NT2/D1 (cell line): ENCODE measurements around the gene ISX.

Source experiments
- DNase-seq: peaks from one replicate; pipeline ENCODE4 v3.0.0-alpha.2; 2011; ENCODE audit warnings: low read depth, low spot score
- H3K27me3 ChIP-seq: 2 replicates; pipeline ENCODE4 v1.6.0; 2011; ENCODE audit warnings: mild to moderate bottlenecking; ENCODE audit not compliant: insufficient read length, insufficient read depth
- H3K36me3 ChIP-seq: 2 replicates; pipeline ENCODE4 v1.6.1; 2011; ENCODE audit warnings: mild to moderate bottlenecking, low read length, mixed read lengths; ENCODE audit not compliant: insufficient read depth, insufficient read length
- H3K4me1 ChIP-seq: 2 replicates; pipeline ENCODE4 v1.5.1; 2011; ENCODE audit not compliant: insufficient read depth, insufficient read length
- H3K4me3 ChIP-seq: 2 replicates; pipeline ENCODE4 v1.5.1; 2011; ENCODE audit warnings: low read depth; ENCODE audit not compliant: insufficient read length
- H3K9ac ChIP-seq: 2 replicates; pipeline ENCODE4 v1.6.0; 2011; ENCODE audit warnings: low read depth; ENCODE audit not compliant: insufficient read length
- H3K9me3 ChIP-seq: 2 replicates; pipeline ENCODE4 v1.5.1; 2011; ENCODE audit warnings: mild to moderate bottlenecking, low read length; ENCODE audit not compliant: insufficient read depth
- SUZ12 ChIP-seq: IDR thresholded peaks from 2 replicates; pipeline ENCODE4 v1.6.1; 2011; ENCODE audit not compliant: insufficient read length, insufficient read depth; ENCODE audit errors: extremely low read depth
- YY1 ChIP-seq: IDR thresholded peaks from 2 replicates; pipeline ENCODE4 v1.6.1; 2011; ENCODE audit not compliant: insufficient read length, insufficient read depth
- ZNF274 ChIP-seq: IDR thresholded peaks from 2 replicates; pipeline ENCODE4 v1.6.1; 2011; ENCODE audit warnings: mild to moderate bottlenecking, low read depth, low read length

Gene ISX

GRCh38 chr22:35126993-35127392, 61.0 kb downstream of the ISX start:
- TF ChIP-seq SUZ12 (no peak), YY1 (no peak), ZNF274 (no peak)
- H3K4me1 ChIP-seq, result no peaks in the 10 kb centered on the region
- no peaks in the 10 kb centered on the region for H3K27me3 ChIP-seq
- no peaks in the 10 kb centered on the region for H3K9me3 ChIP-seq
- no peaks in the 10 kb centered on the region for H3K36me3 ChIP-seq
- no peak overlapping the region for H3K4me3 ChIP-seq
- no peak for DNase-seq
- no peak overlapping the region for H3K9ac ChIP-seq

- no peaks in the 10 kb centered on the region for H3K36me3 ChIP-seq
- no peak overlapping the region for H3K9ac ChIP-seq
- DNase-seq, result no peak
- H3K4me1 ChIP-seq, result no peaks in the 10 kb centered on the region
- H3K4me3 ChIP-seq, result no peak overlapping the region
- no peaks in the 10 kb centered on the region for H3K27me3 ChIP-seq
- no peaks in the 10 kb centered on the region for H3K9me3 ChIP-seq
- no peak for TF ChIP-seq SUZ12
- TF ChIP-seq ZNF274, result no peak
- no peak for TF ChIP-seq YY1
These were observed 62.7 kb downstream of the ISX start for GRCh38 chr22:35128637-35129036.

GRCh38 chr22:35131525-35132000, 65.6 kb downstream of the ISX start:
- Histone ChIP-seq H3K9ac (no peak overlapping the region), H3K36me3 (no peaks in the 10 kb centered on the region), H3K27me3 (no peaks in the 10 kb centered on the region), H3K4me3 (no peak overlapping the region), H3K9me3 (no peaks in the 10 kb centered on the region), H3K4me1 (no peaks in the 10 kb centered on the region)
- TF ChIP-seq YY1 (no peak), SUZ12 (no peak), ZNF274 (no peak)
- DNase-seq, result no peak

GRCh38 chr22:35132568-35132967, 66.6 kb downstream of the ISX start:
- no peaks in the 10 kb centered on the region for H3K4me1 ChIP-seq
- H3K4me3 ChIP-seq, result no peak overlapping the region
- DNase-seq, result no peak
- no peak overlapping the region for H3K9ac ChIP-seq
- no peaks in the 10 kb centered on the region for H3K9me3 ChIP-seq
- H3K36me3 ChIP-seq, result no peaks in the 10 kb centered on the region
- TF ChIP-seq ZNF274, result no peak
- TF ChIP-seq YY1, result no peak
- TF ChIP-seq SUZ12, result no peak
- no peaks in the 10 kb centered on the region for H3K27me3 ChIP-seq

GRCh38 chr22:35133702-35134380, 67.9 kb downstream of the ISX start:
- Histone ChIP-seq H3K36me3 (no peaks in the 10 kb centered on the region), H3K27me3 (no peaks in the 10 kb centered on the region), H3K4me3 (no peak overlapping the region), H3K9me3 (no peaks in the 10 kb centered on the region), H3K9ac (no peak overlapping the region), H3K4me1 (no peaks in the 10 kb centered on the region)
- TF ChIP-seq YY1, result no peak
- TF ChIP-seq ZNF274, result no peak
- TF ChIP-seq SUZ12, result no peak
- DNase-seq, result no peak

- H3K9me3 ChIP-seq, result no peaks in the 10 kb centered on the region
- H3K9ac ChIP-seq, result no peak overlapping the region
- H3K4me1 ChIP-seq, result no peaks in the 10 kb centered on the region
- no peak overlapping the region for H3K4me3 ChIP-seq
- TF ChIP-seq SUZ12 (no peak), YY1 (no peak), ZNF274 (no peak)
- H3K36me3 ChIP-seq, result no peaks in the 10 kb centered on the region
- DNase-seq, result no peak
- no peaks in the 10 kb centered on the region for H3K27me3 ChIP-seq
These were observed 68.7 kb downstream of the ISX start for GRCh38 chr22:35134637-35135036.

- no peak for DNase-seq
- Histone ChIP-seq H3K27me3 (no peaks in the 10 kb centered on the region), H3K36me3 (no peaks in the 10 kb centered on the region), H3K9ac (no peak overlapping the region), H3K4me3 (no peak overlapping the region), H3K9me3 (no peaks in the 10 kb centered on the region), H3K4me1 (no peaks in the 10 kb centered on the region)
- TF ChIP-seq YY1 (no peak), ZNF274 (no peak), SUZ12 (no peak)
These were observed 69.2 kb downstream of the ISX start for GRCh38 chr22:35135165-35135564.
